AG09319 (cell line): ENCODE results near the gene CYYR1.

Experiments
- DNase-seq: peaks from one replicate; pipeline ENCODE4 v3.0.0-alpha.2; 2010; ENCODE audit warnings: low read depth; ENCODE audit errors: extremely low read depth
- TF ChIP-seq, protein P1 (sequence below): IDR thresholded peaks from 2 replicates; pipeline ENCODE4 v1.5.1; 2011; ENCODE audit warnings: low read depth, mild to moderate bottlenecking, inconsistent platforms, low read length, moderate library complexity

The CYYR1 gene

DNA sequence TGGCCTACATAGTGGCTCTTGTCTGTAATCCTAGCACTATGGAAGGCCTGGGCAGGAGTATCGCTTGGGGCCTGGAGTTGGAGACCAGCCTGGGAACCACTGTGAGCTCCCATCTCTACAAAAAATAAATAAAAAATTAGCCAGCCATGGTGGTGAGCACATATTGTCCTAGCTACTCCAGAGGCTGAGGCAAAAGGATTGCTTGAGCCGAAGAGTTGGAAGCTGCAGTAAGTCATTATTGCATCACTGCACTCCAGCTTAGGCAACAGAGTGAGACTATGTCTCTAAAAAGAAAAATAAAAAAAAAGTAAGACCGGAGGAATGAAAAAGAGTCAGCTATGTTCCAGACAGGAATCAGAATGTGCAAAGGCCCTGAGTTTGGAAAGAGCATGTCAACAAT lies 115.3 kb downstream of the CYYR1 start:
- TF ChIP-seq, protein P1, sequence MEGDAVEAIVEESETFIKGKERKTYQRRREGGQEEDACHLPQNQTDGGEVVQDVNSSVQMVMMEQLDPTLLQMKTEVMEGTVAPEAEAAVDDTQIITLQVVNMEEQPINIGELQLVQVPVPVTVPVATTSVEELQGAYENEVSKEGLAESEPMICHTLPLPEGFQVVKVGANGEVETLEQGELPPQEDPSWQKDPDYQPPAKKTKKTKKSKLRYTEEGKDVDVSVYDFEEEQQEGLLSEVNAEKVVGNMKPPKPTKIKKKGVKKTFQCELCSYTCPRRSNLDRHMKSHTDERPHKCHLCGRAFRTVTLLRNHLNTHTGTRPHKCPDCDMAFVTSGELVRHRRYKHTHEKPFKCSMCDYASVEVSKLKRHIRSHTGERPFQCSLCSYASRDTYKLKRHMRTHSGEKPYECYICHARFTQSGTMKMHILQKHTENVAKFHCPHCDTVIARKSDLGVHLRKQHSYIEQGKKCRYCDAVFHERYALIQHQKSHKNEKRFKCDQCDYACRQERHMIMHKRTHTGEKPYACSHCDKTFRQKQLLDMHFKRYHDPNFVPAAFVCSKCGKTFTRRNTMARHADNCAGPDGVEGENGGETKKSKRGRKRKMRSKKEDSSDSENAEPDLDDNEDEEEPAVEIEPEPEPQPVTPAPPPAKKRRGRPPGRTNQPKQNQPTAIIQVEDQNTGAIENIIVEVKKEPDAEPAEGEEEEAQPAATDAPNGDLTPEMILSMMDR: no peak
- DNase-seq: no peak

DNA sequence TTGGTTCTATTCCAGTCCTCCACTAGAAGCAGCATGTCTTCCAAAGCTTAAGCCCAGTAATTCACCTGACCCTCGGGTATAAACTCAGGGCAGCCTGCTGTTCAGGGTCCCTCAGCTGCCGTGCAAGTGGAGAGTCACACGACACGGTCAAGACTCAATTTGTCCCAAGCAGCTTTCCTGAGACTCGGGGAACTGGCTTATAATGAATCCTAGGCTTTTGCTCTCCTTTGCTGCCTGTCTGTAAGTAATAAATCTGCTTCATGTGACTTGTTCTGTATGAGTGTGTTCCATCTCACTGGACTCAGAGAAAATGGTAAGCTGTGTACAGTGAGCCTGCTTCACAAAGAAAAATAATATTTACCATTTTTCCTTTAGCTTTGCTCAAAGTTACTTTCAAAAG lies 119.8 kb downstream of the CYYR1 start:
- DNase-seq: no peak
- TF ChIP-seq, protein P1: no peak

DNA sequence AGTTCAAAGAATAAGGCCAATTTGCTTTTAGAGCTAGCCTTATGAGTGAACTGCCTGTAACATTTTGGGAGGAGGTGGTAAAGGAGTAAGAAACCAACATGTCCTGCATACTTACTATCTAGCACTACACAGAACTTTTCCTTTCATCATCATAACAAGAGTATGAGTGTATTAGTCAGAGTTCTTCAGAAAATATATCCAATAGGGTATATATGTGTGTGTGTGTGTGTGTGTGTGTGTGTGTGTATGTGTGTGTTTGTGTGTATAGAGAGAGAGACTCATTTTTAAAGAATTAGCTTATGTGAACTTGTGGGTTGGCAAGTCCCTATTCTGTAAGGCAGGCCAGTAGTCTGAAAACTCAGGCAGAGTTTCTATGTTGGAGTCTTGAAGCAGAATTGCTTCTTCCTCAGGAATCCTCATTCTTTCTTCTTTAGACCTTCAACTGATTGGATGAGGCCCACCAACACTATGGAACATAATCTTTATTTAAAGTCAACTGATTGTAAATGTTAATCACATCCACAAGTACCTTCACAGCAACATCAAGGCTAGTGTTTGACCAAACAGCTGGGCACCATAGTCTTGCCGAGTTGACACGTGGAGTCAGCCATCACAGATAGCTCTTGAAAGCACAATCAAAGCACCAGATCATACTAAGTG lies 121.9 kb downstream of the CYYR1 start:
- DNase-seq: no peak
- TF ChIP-seq, protein P1: no peak

DNA sequence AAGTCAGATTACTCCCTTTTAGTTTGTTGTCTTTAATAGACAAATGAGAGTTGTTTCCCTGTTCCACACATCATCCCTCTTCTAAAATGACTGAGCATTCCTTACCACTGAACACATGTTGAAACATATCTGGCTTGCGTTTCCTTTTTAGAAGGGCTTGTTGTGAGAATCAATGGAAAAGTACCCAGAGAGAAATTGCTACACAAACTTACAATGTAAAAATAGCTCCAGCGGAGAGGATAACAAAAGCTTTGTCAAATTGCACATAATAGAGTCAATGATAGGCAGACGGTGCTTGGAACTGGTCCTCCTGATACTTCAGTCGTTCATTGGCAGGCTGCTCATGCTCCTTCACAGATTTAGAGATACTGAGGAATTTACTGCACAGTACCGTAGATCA lies 123.9 kb downstream of the CYYR1 start:
- TF ChIP-seq, protein P1: no peak
- no peak for DNase-seq

DNA sequence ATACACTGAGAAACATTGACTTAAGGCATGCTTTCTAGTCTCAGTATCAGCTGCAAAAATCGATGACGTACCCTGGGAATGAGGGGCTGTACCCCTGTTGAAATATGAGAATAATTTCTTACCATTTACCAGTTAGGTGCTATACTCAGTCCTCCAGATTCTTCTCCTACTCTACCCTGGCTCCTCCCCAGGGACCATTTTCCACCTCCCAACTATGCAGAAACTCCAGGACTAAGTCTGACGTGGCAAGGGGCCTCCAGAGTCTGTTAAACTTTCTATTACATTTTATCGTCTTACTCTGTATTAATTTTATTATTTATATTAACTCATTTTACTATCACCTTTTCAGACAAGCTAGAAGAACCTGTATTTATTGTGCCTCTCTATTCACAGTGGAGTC lies 124.3 kb downstream of the CYYR1 start:
- DNase-seq: no peak
- TF ChIP-seq, protein P1: no peak

DNA sequence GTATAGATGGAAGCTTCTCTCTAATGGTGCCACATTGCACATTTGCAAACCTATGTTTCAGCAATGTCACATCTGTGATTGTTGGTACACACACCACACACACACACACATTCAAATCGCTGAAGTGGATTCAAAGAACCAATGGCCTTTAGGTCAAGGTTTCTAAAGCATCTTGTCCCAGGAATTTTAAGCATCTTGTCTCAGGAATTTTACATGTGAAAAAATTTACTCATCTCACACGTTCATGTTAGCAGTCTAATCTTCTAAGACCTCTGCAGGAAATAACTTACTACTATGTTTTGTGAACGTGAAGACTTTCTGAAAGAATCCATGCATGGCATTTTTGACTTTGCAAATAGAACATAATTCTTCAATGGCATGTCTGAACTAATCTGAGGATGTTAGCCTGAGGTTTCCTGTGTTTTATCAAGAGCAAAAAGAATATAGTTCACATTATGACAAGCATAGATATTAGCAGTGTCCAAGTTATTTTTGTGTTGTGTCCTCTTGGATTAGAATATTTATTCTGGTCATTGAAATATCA lies 125.1 kb downstream of the CYYR1 start:
- TF ChIP-seq, protein P1: no peak
- DNase-seq: no peak

DNA sequence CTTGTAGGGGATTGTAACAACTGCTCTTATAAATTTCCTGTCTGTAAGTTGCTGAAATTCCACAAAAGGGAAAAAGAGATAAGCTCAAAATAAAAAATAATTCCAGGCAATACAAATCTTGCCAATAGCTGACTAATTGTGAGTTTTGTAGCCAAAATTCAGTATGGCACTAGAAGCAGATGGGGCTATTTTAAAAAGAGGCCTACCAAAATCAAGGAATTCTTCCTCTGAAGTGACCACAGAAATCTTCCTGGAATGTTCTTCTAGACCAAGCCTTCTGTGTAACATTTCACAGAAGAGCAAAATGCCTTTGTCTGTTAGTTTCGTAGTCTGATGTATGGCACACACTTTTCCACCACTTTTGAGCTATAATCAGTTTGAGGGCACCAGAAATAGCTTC lies 127.6 kb downstream of the CYYR1 start:
- TF ChIP-seq, protein P1: no peak
- no peak for DNase-seq
